Transverse colon (tissue), 4 donors: ENCODE measurements around the gene KRTAP10-2. TPM values are rescaled to one million over a fixed set of nuclear protein-coding genes. Genes with fewer than 3 reads are reported as not detected.

ENCODE experiments used
- DNase-seq: peaks from one replicate; pipeline ENCODE4 v3.0.0-alpha.2; 2019
- H3K27ac ChIP-seq, 4 donors: fragments of 200-600 bp; sonication (generic); 2 replicates each; pipeline ENCODE4 v1.5.1; 2016 to 2018; ENCODE audit warnings: inconsistent platforms in 4 of 4
- H3K27me3 ChIP-seq: fragments of 200-600 bp; sonication (generic); 2 replicates; pipeline ENCODE4 v1.5.1; 2017; ENCODE audit warnings: inconsistent platforms
- H3K36me3 ChIP-seq, 4 donors: fragments of 200-600 bp; sonication (generic); 2 replicates each; pipeline ENCODE4 v1.5.1; 2017 to 2019; ENCODE audit warnings: inconsistent platforms in 4 of 4
- H3K4me1 ChIP-seq, 4 donors: fragments of 200-600 bp; sonication (generic); 2 replicates each; pipeline ENCODE4 v1.5.1; 2017 to 2020; ENCODE audit warnings: inconsistent platforms in 4 of 4
- H3K4me3 ChIP-seq, 4 donors: fragments of 200-600 bp; sonication (generic); 1 replicate in 1 of 4; 2 replicates in 3 of 4; pipeline versions ENCODE4 v1.5.1 to v1.6.1; 2017 to 2019; ENCODE audit warnings: inconsistent platforms in 4 of 4
- H3K9me3 ChIP-seq, 2 donors: fragments of 200-600 bp; sonication (generic); 2 replicates each; pipeline ENCODE4 v1.5.1; 2017 to 2019; ENCODE audit warnings: inconsistent platforms in 2 of 2
- CTCF ChIP-seq, 5 experiments: fragments of 200-600 bp in 3 of 5; fragments of 450-650 bp in 2 of 5; sonication (generic) in 3 of 5; IDR thresholded peaks; 1 replicate in 2 of 5; 2 replicates in 3 of 5; pipeline ENCODE4 v1.5.1; 2016 to 2017; ENCODE audit warnings: antibody characterized with exemption in 5 of 5, inconsistent platforms in 3 of 5, mild to moderate bottlenecking in 2 of 5, moderate library complexity in 1 of 5
- EP300 ChIP-seq: sonication (generic); formaldehyde crosslinking; IDR thresholded peaks from one replicate; pipeline ENCODE4 v1.6.1; 2017; ENCODE audit warnings: antibody characterized with exemption, low read depth
- POLR2A ChIP-seq: fragments of 450-650 bp; IDR thresholded peaks from one replicate; pipeline ENCODE4 v1.6.1; 2016; ENCODE audit warnings: antibody characterized with exemption, mild to moderate bottlenecking, moderate library complexity
- POLR2AphosphoS5 ChIP-seq, 3 donors: sonication (generic); formaldehyde crosslinking; IDR thresholded peaks; one replicate each; pipeline ENCODE4 v1.6.1; 2016; ENCODE audit warnings: antibody characterized with exemption in 3 of 3
- WGBS, 2 donors: methylation state at CpG; one replicate each; pipeline ENCODE4 v1.1.5; 2018; ENCODE audit warnings: low coverage in 1 of 2; 5-methylcytosine and 5-hydroxymethylcytosine counted together
- in situ Hi-C, 4 donors: fragments of 200-750 bp; cut with MboI; loops; one replicate each; pipeline versions ENCODE4 v1.15.0 to v1.15.1; 2017; ENCODE audit warnings: low sequenced_read_pairs in 3 of 4, low pct_ligation_motif_present in 1 of 4, low pct_unique_long_range_greater_than_20kb in 1 of 4
- intact Hi-C: fragments of 100-400 bp; cut with DNase I; formaldehyde crosslinking; loops from one replicate; pipeline ENCODE4 v1.15.1; 2023; ENCODE audit warnings: low total_unique reads
- total RNA-seq, 4 donors: library from RNA; depleted of rRNA; stranded (reverse); fragments of >200 nt; gene quantifications; one replicate each; pipeline ENCODE4 v1.1.0, GENCODE V29; 2016

Gene KRTAP10-2
- total RNA-seq, 4 donors from 2014 or later, result not detected

- H3K4me1 ChIP-seq, result no peaks in the 10 kb centered on the region
- TF ChIP-seq EP300, result no peak
- TF ChIP-seq POLR2AphosphoS5 (IDR thresholded peaks at IDR 0.05), result no peak
- TF ChIP-seq CTCF (IDR thresholded peaks at IDR 0.05), result no peak
- TF ChIP-seq POLR2A, result no peak
- in situ Hi-C loops (no loop called here), intact Hi-C loops (no loop called here)
- 48 to 82% methylated on average over 3 to 23 of the region's 23 CpGs for whole genome bisulfite sequencing, 2 donors
- no peak for DNase-seq
- H3K36me3 ChIP-seq, result no peaks in the 10 kb centered on the region
- H3K4me3 ChIP-seq, result no peak overlapping the region
- H3K9me3 ChIP-seq, result no peaks in the 10 kb centered on the region
- no peaks in the 10 kb centered on the region for H3K27me3 ChIP-seq
- no peak overlapping the region for H3K27ac ChIP-seq
Measured at GRCh38 chr21:44529503-44530125, 21.7 kb downstream of the KRTAP10-2 start.

- WGBS, 2 donors, result 74 to 88% methylated on average over 6 to 17 of the region's 17 CpGs
- H3K9me3 ChIP-seq, result no peaks in the 10 kb centered on the region
- intact Hi-C loops, result no loop called here
- H3K27ac ChIP-seq, result no peak overlapping the region
- no peaks in the 10 kb centered on the region for H3K4me1 ChIP-seq
- TF ChIP-seq EP300 (no peak), POLR2A (no peak), CTCF (IDR thresholded peaks at IDR 0.05) (no peak), POLR2AphosphoS5 (IDR thresholded peaks at IDR 0.05) (no peak)
- in situ Hi-C loops, result no loop called here
- H3K27me3 ChIP-seq, result no peaks in the 10 kb centered on the region
- peak; percentile 2 for DNase-seq
- no peaks in the 10 kb centered on the region for H3K36me3 ChIP-seq
- no peak overlapping the region for H3K4me3 ChIP-seq
Measured at GRCh38 chr21:44529011-44529421, 22.3 kb downstream of the KRTAP10-2 start.

GRCh38 chr21:44528634-44528995 is 22.7 kb downstream of the KRTAP10-2 start:
- no peaks in the 10 kb centered on the region for H3K9me3 ChIP-seq
- intact Hi-C loops, result no loop called here
- no peaks in the 10 kb centered on the region for H3K27me3 ChIP-seq
- TF ChIP-seq POLR2A (no peak), CTCF (IDR thresholded peaks at IDR 0.05) (no peak), POLR2AphosphoS5 (IDR thresholded peaks at IDR 0.05) (no peak), EP300 (no peak)
- in situ Hi-C loops, result no loop called here
- DNase-seq, result no peak
- H3K27ac ChIP-seq, result no peak overlapping the region
- H3K36me3 ChIP-seq, result no peaks in the 10 kb centered on the region
- H3K4me1 ChIP-seq, result no peaks in the 10 kb centered on the region
- no peak overlapping the region for H3K4me3 ChIP-seq
- WGBS, 2 donors, result 80% methylated on average over 10 of the region's 10 CpGs; no CpG with 5 or more reads in 1 of the 2 donors

GRCh38 chr21:44527983-44528633 is 23.2 kb downstream of the KRTAP10-2 start:
- no peak for TF ChIP-seq CTCF (IDR thresholded peaks at IDR 0.05)
- Histone ChIP-seq H3K27me3 (no peaks in the 10 kb centered on the region), H3K27ac (no peak overlapping the region), H3K9me3 (no peaks in the 10 kb centered on the region), H3K4me1 (no peaks in the 10 kb centered on the region), H3K4me3 (no peak overlapping the region), H3K36me3 (no peaks in the 10 kb centered on the region)
- intact Hi-C loops (no loop called here), in situ Hi-C loops (no loop called here)
- whole genome bisulfite sequencing, 2 donors, result 87% methylated on average over 17 of the region's 18 CpGs; no CpG with 5 or more reads in 1 of the 2 donors
- no peak for DNase-seq
